Measurements from ENCODE around the gene QKI.

QKI gene

DNA sequence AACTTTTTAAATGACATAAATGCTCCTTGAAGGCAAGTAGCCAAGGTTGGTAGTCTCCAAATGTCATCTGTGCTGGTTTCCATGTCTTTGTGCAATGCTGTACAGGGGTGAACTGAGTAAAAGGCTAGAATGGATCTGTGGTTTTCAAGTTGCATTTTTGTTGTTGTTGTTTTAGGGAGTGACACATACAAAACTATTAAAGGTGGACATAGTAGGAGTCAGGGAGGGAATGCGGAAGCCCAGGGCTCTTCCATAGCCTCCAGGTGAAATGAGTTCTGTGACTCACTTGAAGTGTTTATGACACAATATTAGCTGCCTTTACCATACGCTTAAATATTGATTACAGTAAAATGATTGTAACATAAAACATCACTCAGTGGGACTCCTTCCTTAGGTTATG is 22.5 kb upstream of the QKI start:
- no peak for DNase-seq (ENCODE audit: low spot score)

DNA sequence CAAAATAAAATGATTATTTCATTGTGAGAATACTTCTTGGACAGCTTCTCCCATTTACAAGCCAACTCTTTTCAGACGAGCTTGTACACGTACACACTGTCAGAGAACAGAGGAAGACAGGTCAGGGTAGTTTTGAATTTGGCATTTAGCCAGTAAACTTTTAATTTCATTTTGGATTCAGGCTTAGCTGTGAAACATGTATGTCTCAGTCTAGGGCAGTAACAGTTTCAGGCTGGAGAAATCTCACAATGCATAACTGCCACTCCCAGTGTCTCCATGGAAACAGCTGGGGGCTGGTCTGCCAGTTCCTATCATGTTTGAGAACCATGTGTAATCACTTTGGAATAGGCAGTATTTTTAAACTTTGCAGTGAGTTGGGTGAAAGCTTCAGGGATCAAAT is 22.0 kb upstream of the QKI start:
- no peak for DNase-seq (ENCODE audit: low spot score)

GRCh38 chr6:163393923-163394322 is 20.6 kb upstream of the QKI start:
- no peak for DNase-seq (ENCODE audit: low spot score)

DNA sequence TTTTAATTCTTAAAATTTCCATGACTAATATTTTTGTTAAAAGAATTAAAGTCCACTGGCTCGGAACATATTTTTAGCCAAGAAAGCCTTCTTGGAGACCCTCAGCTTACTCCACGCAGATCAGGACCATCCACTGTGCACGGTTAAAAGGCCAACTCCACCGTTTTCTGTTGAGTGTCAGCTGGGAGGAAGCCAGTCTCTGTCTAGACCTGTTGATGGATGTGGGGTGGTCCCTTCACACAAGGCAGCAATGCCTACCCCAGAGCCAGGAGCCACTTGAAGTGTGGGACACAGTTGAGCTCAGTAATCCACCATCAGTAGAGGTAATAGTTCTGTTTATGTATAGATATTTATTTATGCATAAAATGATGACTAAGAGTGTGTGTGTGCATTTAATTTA is 19.9 kb upstream of the QKI start:
- no peak for DNase-seq (ENCODE audit: low spot score)

GRCh38 chr6:163395122-163395830 is 19.2 kb upstream of the QKI start:
- no peak for DNase-seq (ENCODE audit: low spot score)

GRCh38 chr6:163395831-163396185 is 18.7 kb upstream of the QKI start:
- DNase-seq (ENCODE audit: low spot score) = no peak

DNA sequence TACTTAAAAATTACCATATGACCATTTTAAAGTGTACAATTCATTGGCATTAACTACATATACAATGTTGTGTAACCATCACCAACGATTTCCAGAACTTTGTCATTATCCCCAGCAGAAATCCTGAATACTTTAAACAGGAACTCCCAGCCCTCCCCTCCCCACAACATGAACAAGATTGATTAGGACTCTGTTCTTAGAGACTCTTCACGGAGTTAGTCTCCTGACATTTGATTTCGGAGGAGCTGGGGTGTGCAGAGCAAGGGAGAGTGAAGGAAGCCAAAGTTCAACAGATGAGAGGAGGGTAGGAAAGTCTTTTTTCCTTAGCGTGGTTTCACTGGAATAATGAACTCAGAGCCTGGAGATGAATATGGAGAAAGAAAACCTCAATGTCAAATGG is 17.2 kb upstream of the QKI start:
- no peak for DNase-seq (ENCODE audit: low spot score)

GRCh38 chr6:163398115-163398514 is 16.4 kb upstream of the QKI start:
- no peak for DNase-seq (ENCODE audit: low spot score)

- no peak for DNase-seq (ENCODE audit: low spot score)
Observed at GRCh38 chr6:163398815-163399214, 15.7 kb upstream of the QKI start.

- no peak for DNase-seq (ENCODE audit: low spot score)
Observed at GRCh38 chr6:163400509-163400908, 14.0 kb upstream of the QKI start.

GRCh38 chr6:163401039-163401885 is 13.3 kb upstream of the QKI start:
- DNase-seq (ENCODE audit: low spot score) = no peak

DNA sequence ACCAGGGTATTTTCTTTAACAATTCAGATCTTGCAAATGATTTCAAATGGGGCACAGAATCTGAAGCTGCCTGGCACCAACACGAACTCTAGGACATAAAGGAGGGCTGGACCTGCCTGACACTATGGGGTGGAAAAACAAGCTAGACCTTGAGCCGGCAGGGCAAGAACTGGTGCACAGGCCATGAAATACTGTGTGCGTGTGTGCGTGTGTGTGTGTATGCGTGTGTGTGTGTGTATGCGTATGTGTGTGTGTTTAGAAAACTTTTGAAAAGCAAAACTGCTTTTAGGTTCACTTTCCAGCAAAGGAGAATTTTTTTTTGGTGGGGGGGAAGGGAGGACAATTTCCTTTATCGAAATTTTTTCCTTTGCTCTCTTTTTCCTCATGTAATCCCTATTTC is 11.9 kb upstream of the QKI start:
- no peak for DNase-seq (ENCODE audit: low spot score)

DNA sequence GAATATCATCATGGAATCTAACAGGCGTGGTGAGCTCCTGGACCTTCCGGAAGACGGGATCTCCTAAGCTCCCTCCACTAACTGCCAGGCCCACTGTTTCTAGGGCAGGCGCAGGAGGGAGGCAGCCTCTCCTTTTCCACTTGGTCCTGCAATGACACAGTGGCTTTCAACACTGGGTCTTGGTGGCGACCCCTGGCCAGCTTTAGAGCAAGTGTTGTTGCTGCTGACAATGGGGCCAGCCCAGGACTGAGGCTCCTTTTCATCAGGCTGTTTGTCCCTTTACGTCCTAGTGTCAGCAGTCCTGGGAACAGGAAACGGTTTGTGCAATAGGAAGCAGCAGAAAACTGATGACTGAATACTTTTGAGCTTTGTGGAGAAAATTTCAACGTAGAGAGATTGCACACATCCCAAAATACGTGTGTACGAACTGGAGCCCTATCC is 9.7 kb upstream of the QKI start:
- no peak for DNase-seq (ENCODE audit: low spot score)

DNA sequence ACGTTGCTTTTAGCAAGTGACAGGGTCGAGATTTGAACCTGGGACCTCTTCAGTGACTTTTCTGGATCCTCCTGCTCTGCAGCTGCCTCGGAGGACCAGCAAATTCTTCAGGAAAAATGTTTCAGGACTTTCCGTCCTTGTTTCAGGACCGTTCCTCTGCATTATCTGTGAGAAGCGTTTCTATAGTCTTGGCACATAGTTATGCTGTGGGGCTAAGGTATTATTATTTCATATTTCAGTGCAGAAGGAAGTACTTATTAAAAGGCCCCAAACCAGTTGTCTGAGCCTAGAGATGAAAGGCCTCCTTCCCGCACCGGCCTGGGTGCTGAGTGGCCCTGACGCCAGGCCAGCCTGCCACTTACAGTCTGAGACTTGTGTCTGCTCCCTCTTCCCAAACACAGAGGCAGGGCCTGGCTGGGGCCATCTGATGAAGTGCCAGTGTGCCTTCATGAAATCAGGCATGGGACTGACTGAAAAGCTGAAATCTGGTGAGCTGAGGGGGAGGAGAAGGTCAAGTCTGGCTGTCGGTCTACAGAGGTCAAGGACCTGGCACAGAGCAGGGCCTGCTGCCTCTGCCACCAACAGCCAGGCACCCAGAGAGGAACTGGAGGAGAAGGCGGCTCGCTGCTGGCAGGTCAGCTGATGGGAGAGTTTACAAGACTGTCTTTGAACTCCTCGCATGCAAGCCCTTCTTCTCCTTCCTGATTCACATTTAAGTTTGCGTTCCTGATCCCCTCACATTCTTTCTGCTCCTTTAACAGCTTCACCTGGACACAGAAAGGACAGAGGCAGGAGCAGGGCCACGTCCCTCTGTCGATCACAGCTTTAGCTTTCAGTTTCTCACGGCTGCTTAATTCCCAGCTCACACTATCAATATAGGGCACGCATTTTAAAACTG is 8.9 kb upstream of the QKI start:
- DNase-seq (ENCODE audit: low spot score) = no peak

DNA sequence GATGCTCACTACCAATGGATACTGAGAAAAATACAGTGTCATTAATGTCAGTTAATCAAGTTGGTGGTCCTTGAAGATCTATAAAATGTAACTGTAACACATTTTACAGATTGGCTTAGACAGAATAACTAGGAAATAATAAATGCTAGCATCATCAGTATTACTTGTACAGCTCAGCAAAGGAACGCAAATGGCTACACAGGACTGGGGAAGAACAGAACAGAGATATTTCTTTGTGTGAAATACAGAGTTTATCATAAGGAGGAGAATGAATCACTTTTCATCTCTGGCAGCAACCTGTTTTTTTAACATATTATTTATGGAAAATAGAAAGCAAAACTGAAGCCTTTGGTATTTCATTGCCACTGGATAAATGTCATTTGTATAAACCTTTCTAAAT is 8.2 kb upstream of the QKI start:
- no peak for DNase-seq (ENCODE audit: low spot score)

- DNase-seq (ENCODE audit: low spot score) = no peak
Observed at GRCh38 chr6:163406830-163407229, 7.7 kb upstream of the QKI start.

DNA sequence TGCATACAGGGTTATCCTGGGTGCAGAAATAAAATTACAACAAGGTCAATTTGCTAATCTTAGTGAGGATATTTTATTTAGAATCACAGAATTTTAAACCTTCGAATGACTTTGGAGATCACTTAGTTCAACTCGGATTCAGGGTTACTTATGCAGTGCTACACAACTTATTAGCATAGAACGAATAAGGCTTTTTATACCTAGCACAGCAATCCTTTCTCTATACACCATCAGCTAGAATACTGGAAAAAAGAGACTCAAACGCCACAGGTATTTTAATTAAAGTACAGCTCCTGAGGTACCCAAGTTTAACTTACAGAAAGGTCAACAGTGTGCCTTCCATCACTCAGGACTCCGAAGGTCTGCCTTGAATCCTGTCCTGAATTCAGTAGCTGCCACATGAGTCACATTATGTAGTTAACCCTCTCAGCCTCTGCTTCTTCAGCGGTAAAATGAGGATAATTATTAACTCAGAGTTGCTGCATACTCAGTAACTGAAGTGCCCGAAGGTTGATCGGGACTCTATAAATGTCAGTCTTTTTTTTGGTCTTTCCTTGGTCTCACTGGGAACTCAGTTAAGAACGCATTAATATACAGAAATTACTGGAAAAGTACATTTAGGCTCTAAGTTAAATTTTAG is 6.0 kb upstream of the QKI start:
- no peak for DNase-seq (ENCODE audit: low spot score)

GRCh38 chr6:163409712-163410111 is 4.8 kb upstream of the QKI start:
- no peak for DNase-seq (ENCODE audit: low spot score)

GRCh38 chr6:163412341-163412740 is 2.2 kb upstream of the QKI start:
- no peak for DNase-seq (ENCODE audit: low spot score)

DNA sequence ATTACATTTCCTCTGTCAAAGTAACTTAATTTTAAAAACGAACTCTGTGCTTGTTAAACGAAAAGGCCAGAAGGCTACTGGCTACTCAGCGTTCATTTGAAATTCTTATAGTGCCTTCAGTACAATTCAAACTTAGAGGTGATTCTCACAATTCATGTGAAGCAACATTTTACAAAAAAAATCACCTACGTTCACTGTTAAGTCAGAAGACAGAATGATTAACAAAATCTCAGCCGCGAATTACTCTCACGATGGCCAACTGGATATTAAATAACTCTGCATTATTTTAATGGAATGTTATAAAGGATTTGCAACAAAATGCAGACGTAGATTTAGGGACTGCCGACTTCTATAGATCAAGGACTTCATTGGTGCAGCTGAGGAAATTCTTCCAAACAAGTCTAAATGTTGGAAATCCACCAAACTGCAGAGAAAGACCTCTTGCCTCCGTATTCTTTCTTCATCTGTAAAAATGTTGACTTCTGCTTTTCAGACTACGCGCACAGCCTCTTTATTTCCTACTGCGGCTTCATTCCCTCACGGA is 1.6 kb upstream of the QKI start:
- DNase-seq (ENCODE audit: low spot score) = no peak

DNA sequence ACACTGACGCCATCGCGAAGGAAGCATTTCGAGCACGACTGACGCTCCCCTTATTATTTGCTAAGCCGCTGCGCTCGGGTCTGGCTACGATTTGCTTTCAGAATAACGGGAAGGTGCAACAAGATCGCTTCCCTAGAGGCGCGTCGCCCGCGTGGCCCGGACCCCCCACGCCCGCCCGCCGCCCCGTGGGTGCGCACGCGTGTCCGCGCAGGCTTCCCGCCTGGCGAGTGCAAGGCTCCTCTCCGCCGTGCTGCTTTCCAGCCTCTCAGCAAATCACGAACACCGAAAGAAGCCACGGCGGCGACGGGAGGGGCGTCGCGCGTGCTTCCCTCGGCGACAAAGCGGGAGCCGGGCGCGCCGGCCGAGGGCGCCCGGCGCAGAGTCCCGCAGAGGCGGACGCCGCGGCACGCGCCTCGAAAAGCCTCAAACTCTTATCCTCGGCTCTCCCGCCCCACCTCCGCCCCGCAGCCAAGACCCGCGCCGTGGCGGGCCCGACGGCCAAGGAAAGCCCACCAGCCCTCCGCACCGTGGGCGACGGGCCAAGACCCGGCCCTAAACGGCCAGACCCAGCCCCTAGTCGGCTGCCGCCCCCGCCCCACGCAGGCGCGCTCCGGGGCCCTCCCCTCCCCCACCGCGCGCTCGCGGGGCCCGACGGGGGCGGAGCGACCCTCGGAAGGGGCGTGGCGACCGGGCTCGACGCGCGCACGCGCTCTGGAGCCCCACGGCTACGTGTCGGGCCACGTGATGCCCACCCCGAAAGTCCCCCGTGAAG is 987 bp upstream of the QKI start:
- peak; percentile 94 for DNase-seq (ENCODE audit: low spot score)
